DOHH2 (cell line): Measurements from ENCODE around the gene HABP2.

Experiments
- EZH2phosphoT487 ChIP-seq: fragments of 200-600 bp; sonication (generic); IDR thresholded peaks from 2 replicates; pipeline ENCODE4 v1.6.1; 2017; ENCODE audit warnings: borderline replicate concordance, mild to moderate bottlenecking, antibody characterized with exemption, low read length, moderate library complexity, mixed read lengths
- TF ChIP-seq, protein P1 (sequence below): fragments of 200-600 bp; sonication (generic); IDR thresholded peaks from one replicate; pipeline ENCODE4 v1.5.1; 2014; ENCODE audit warnings: antibody characterized with exemption, mild to moderate bottlenecking, low read depth, low read length; ENCODE audit not compliant: poor library complexity, severe bottlenecking

DNA sequence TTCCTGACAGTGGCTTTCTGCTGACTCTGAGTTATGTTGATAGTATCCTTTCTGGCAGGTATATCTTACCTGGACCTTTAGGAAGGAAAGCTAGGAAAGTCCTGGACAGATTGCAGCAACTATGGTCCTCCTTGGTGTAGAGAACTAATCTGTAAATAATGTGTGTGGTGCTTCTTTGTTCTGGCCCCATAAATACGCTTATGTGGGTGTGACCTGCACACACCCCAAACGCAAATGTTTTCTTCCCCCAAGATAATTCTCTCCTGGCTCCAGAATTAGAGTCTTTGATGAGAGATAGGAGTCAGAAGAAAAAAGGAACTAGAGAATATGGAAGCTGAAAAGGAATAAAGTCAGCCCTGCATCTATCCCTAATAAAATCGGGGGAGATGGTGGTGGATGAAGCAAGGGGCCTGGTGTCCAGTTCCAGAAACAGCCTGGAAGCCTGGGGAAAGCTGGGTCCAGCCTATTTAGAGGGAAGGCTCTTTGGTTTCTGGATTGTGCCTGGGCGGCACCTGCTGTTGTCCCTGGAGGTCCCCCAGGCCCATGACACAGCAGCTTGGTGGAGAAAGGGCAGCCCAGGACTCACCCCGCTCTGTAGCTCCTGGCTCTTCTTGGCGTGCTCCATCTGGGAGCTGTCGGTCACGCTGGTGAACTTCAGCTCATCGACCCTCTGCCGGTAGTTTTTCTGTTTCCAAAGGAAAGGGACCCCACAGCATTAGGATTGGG is 72.8 kb downstream of the HABP2 start:
- TF ChIP-seq, protein P1, sequence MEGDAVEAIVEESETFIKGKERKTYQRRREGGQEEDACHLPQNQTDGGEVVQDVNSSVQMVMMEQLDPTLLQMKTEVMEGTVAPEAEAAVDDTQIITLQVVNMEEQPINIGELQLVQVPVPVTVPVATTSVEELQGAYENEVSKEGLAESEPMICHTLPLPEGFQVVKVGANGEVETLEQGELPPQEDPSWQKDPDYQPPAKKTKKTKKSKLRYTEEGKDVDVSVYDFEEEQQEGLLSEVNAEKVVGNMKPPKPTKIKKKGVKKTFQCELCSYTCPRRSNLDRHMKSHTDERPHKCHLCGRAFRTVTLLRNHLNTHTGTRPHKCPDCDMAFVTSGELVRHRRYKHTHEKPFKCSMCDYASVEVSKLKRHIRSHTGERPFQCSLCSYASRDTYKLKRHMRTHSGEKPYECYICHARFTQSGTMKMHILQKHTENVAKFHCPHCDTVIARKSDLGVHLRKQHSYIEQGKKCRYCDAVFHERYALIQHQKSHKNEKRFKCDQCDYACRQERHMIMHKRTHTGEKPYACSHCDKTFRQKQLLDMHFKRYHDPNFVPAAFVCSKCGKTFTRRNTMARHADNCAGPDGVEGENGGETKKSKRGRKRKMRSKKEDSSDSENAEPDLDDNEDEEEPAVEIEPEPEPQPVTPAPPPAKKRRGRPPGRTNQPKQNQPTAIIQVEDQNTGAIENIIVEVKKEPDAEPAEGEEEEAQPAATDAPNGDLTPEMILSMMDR, result no peak
- TF ChIP-seq EZH2phosphoT487, result no peak
